ENCODE data around the gene PNMA8A. TPM values are rescaled to one million over a fixed set of nuclear protein-coding genes. Genes with fewer than 3 reads are reported as not detected.

Gene PNMA8A
- total RNA-seq, 1 experiment from 2014 or later, result not detected

- H3K27me3 ChIP-seq (ENCODE audit: insufficient read depth, low read length), result no peaks in the 10 kb centered on the region
- ATAC-seq (no peak), DNase-seq (ENCODE audit: low read depth, low spot score) (no peak)
- H3K4me1 ChIP-seq (ENCODE audit: control insufficient read depth in 1 of 2, insufficient read depth in 2 of 2, low read length in 2 of 2), result no peaks in the 10 kb centered on the region
- no peak for TF ChIP-seq ZBTB33 (IDR thresholded peaks at IDR 0.05; ENCODE audit: extremely low read depth, insufficient replicate concordance, low read length)
- no peak for TF ChIP-seq CEBPB (IDR thresholded peaks at IDR 0.05; ENCODE audit: low read depth)
- no peak for TF ChIP-seq EZH2 (IDR thresholded peaks at IDR 0.05)
- no peak for TF ChIP-seq REST (IDR thresholded peaks at IDR 0.05; ENCODE audit: low read depth)
- no peak for TF ChIP-seq ZNF274 (IDR thresholded peaks at IDR 0.05; ENCODE audit: low read depth, low read length)
- TF ChIP-seq MAX (IDR thresholded peaks at IDR 0.05), result no peak
- no peak for TF ChIP-seq CTCF (IDR thresholded peaks at IDR 0.05 in 2 of 3, conservative IDR thresholded peaks at IDR 0.05 in 1 of 3; ENCODE audit: borderline replicate concordance in 1 of 3, insufficient read depth in 1 of 3, low read depth in 2 of 3, low read length in 2 of 3)
- no peak for TF ChIP-seq EZH2phosphoT487 (IDR thresholded peaks at IDR 0.05; ENCODE audit: borderline replicate concordance)
- no peak for TF ChIP-seq SRF (IDR thresholded peaks at IDR 0.05; ENCODE audit: low read depth)
- TF ChIP-seq TCF7L2 (IDR thresholded peaks at IDR 0.05; ENCODE audit: borderline replicate concordance, extremely low read depth, insufficient read depth, insufficient read length), result no peak
- no peak overlapping the region for H2AFZ ChIP-seq (ENCODE audit: low read depth, low read length, poor library complexity, severe bottlenecking)
- H3K4me2 ChIP-seq (ENCODE audit: low read length), result no peak overlapping the region
- H4K20me1 ChIP-seq (ENCODE audit: insufficient read depth), result no peaks in the 10 kb centered on the region
- H3K4me3 ChIP-seq (replicated peaks in 1 of 2; ENCODE audit: low read depth in 1 of 2, low read length in 2 of 2), result no peak overlapping the region
- intact Hi-C loops (cut with micrococcal nuclease), result no loop called here
- CTCF ChIA-PET, result interaction anchor here (0.7 kb wide), 1 partner anchor 142 kb away, joined by 5 read pairs; no protein-coding TSS in a partner anchor
- no peak overlapping the region for H3K27ac ChIP-seq (ENCODE audit: low read depth, low read length)
- H3K36me3 ChIP-seq (ENCODE audit: control insufficient read depth in 1 of 2, insufficient read depth in 2 of 2, low read length in 2 of 2), result no peaks in the 10 kb centered on the region
- POLR2A ChIA-PET, result no interaction called here
- no peaks in the 10 kb centered on the region for H3K9me3 ChIP-seq (ENCODE audit: control insufficient read depth in 1 of 2, insufficient read depth in 1 of 2, low read depth in 1 of 2, low read length in 2 of 2)
- RAD21 ChIA-PET (ENCODE audit: low non-redundant PET in 1 of 2, low total read pairs in 2 of 2, uncharacterized antibody in 2 of 2, unreplicated experiment in 2 of 2), result no interaction called here
- no peaks in the 10 kb centered on the region for H3K79me2 ChIP-seq (ENCODE audit: insufficient read depth, low read length)
- H3K9me2 ChIP-seq (ENCODE audit: insufficient read depth), result no peaks in the 10 kb centered on the region
- H3K9ac ChIP-seq (ENCODE audit: low read length), result no peak overlapping the region
- no TSS peak for BruUV-seq (replicated peaks)
These were observed 48.2 kb downstream of the PNMA8A start for GRCh38 chr19:46423188-46423587.
